GM12873 (cell line): ENCODE results near the gene GIT2.

Experiments
- TF ChIP-seq, protein P1 (sequence below): IDR thresholded peaks from 2 replicates; pipeline ENCODE4 v1.5.1; 2012; ENCODE audit warnings: low read depth, mild to moderate bottlenecking, moderate library complexity, low read length, control low read depth; ENCODE audit not compliant: insufficient read depth; ENCODE audit errors: missing control alignments

Gene GIT2

DNA sequence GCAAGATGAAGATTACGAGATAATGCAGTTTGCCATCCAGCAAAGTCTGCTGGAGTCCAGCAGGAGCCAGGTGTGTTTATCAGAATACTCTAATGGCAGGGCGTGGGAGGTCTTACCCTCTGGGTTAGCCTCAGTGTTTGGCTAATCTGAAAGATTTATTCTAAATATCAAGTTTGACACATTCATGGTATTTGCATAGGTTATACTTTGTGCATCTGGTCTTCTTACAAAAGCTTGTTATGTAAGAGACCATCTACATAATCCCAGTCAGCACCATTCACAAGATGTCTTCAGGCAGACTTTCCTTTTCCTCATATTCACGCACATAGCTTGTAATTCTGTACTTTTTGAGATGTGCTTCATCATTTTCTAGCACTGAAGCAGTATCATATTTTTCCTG, 37.7 kb upstream of the GIT2 start:
- TF ChIP-seq, protein P1, sequence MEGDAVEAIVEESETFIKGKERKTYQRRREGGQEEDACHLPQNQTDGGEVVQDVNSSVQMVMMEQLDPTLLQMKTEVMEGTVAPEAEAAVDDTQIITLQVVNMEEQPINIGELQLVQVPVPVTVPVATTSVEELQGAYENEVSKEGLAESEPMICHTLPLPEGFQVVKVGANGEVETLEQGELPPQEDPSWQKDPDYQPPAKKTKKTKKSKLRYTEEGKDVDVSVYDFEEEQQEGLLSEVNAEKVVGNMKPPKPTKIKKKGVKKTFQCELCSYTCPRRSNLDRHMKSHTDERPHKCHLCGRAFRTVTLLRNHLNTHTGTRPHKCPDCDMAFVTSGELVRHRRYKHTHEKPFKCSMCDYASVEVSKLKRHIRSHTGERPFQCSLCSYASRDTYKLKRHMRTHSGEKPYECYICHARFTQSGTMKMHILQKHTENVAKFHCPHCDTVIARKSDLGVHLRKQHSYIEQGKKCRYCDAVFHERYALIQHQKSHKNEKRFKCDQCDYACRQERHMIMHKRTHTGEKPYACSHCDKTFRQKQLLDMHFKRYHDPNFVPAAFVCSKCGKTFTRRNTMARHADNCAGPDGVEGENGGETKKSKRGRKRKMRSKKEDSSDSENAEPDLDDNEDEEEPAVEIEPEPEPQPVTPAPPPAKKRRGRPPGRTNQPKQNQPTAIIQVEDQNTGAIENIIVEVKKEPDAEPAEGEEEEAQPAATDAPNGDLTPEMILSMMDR, result no peak

DNA sequence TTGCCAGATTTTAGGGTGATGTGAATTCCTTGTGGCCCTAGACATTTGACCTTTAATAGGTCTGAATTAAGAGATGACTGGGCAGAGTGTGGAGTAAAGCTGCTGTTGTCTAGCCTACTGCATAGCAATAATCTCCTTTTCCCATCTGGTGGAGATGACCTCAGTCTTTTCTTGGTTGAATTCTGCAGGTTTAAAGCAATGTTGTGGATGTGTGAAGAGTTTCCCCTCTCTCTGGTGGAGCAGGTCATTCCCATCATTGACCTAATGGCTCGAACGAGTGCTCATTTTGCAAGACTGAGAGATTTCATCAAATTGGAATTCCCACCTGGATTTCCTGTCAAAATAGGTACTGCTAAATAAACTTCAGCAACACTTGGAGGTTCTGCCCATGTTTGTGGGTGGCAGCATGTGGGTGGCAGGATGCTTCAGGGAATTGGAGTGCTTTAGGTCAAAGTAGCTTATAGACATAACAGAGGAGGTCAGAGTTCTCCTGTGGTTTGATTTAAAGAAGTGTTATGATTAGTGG, 33.2 kb upstream of the GIT2 start:
- TF ChIP-seq, protein P1, result no peak

DNA sequence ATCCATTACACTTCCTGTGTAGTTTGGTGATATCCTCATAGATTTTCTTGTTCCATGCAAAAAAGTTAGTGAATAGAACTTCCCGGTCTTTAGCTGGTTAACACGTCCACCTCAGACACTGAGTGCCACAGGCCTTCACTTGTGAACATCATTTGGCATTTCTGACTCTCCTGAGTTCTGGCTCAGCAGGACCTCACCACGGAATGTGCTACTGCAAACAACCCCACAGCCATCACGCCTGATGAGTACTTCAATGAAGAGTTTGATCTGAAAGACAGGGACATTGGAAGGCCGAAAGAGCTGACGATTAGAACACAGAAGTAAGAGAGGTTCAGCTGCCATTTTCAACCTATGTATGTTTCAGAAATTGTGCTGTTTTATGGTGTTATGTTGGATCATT, 32.2 kb upstream of the GIT2 start:
- TF ChIP-seq, protein P1, result no peak

DNA sequence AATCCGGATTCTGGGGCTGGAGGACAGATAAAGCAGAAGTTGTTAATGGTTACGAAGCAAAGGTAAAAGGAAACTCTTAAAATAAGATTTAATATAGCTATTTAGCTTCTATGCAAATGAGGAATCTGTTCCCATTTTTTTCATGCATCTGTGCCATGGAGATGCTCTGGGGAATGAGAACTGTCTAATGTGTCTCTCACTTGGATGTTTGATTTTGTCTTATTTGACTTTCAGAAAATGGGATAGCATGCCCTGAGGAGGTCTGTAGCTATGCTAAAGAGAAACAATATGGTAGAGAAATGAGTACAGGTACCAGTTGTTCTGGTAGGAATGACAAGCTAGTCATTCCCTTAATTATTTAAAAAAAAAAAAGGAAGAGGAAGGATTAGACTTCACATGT, 27.9 kb upstream of the GIT2 start:
- TF ChIP-seq, protein P1, result no peak

DNA sequence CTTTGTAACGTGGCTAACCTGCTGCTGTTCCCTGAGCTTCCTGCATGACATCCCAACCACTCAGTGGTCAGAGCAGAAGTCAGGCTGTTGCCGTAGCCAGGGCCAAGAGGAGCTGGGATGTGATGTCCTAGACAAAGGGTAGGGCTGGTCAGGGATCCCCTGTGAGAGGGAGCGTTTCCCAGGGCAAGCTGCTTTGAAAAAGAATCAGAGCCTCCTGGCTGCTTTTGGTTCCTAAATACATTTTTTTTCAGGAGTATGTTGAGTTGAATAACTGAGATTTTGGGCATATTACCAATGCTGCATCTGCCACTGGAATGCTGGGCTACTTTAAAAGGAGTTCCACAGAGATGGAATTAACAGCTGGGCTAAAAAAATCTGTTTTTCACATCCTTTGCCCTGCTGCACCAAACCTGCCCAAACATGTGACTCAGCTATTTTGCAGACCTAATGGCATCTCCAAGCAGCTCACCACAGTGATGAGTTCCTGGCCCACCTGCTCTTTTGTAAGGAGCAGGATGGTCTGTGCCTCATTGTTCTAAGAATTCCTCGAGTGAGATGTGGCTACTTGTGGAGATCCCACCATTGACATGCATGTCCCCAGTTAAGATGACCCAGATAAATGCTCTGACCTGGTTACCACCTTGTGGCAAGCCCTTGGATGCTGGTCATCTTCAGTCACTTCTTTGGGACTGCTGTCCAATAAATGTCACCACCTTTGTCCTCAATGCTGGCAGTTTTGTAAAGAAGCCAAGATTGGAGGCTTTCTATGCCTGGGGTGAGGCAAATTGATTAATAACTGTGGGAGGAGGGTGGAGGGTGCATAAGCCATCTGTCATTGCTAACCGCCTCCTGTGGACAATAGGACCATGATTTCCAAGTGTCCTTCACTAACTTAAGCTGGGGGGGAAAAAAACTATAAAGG, 27.2 kb upstream of the GIT2 start:
- TF ChIP-seq, protein P1, result no peak

DNA sequence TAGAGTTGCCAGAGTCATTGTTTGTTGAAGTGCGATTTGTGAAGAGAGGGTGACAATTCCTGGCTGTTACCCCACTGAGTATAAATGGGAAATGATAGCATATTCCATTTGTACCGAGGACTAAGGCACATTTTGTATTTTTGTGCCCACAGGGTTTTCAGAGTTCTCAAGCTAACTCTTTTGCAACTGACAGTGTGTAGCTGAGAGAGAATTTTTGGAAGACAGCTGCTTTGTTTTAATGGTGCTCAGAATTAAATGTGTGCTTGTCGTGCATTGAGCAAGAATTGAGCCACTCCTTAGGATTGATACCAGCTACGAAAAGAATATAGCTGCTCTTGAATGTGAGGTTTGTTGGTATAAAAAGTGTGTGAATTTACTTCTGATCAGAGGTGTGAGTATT, 24.8 kb upstream of the GIT2 start:
- TF ChIP-seq, protein P1, result no peak

DNA sequence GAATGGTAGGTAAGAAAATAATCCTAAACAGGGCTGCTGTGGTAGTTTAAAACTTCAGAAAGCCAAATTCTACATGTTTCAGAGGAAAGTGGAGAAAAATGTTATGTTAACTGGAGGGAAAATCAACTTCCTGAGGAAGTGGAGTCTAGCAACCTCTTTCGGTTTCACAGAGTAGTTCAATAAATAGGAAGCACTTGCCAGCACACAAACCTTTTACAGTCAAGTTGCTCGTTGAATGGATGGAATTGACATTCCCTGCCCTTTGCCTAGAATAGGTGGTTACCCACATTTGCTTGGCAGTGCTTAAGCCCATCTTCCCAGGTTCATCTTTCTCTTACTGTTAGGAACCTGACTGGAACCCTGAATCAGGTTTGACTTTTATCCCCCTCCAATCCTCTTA, 19.0 kb upstream of the GIT2 start:
- TF ChIP-seq, protein P1, result no peak
